Skin of body (tissue), 2 donors: ENCODE data around the gene LRRC3C. TPM values are rescaled to one million over a fixed set of nuclear protein-coding genes. Genes with fewer than 3 reads are reported as not detected.
"Not testable (repeated sequence)": the region's sequence is repeated elsewhere in the genome, so short reads cannot be mapped to it uniquely, and the experiment has no call there.

Experiments
- DNase-seq: peaks from one replicate; lab custom pipeline; 2025; lab: John Stamatoyannopoulos, UW
- total RNA-seq: library from RNA; depleted of rRNA; stranded (reverse); fragments of >200 nt; gene quantifications from one replicate; pipeline ENCODE4 v1.2.3, GENCODE V29; 2014

LRRC3C gene
- total RNA-seq, 1 donor from 2014 or later: not detected

DNA sequence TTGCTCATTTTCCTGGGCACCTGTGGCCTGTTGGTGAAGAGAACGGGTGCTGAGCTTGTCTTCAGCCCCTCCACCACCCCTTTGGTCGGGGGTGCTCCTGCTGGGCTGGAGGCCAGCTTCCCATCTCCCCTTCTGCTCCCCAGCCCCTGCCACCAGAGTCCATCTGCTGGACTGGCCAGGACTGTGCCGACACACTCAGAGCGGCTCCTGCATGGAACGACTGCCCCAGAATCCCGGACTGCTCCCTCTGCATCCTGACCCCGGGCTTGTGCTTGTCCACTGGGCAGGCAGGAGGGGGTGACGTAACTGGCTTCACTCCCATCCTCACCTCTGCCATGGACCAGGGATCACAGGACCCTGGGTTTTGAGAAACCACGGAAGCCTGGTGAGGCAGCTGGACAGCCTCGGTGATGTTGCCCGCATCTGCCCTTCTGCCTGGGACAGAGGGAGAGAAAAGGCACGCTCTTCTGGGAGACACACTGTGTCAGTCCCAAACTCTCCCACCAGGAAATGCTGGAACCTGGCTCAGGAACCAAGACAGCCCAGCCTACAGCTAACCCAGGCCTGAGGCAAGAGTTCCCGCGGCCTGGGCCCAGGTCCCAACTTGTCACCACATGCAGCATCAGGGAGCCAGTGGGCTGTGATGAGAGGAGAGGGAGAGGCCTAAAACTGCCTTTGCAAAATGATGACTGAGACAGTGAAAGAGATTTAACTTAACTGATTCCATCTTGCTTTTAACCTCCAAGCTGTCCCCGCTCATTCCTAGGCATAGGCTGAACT lies 19.2 kb downstream of the LRRC3C start:
- DNase-seq: no peak

DNA sequence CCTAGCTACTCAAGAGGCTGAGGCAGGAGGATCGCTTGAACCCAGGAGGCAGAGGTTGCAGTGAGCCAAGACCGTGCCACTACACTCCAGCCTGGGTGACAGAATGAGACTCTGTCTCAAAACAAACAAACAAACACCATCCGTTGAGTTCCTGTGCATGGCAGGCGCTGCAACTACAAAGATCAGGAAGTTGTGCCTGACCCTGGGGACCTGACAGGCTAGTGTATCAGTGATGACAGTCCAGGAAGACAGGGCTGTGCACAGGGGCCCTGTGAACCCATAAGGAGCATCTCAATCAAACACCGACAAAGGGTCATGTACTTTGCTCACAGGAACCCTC lies 20.9 kb downstream of the LRRC3C start:
- not testable (repeated sequence) for DNase-seq

DNA sequence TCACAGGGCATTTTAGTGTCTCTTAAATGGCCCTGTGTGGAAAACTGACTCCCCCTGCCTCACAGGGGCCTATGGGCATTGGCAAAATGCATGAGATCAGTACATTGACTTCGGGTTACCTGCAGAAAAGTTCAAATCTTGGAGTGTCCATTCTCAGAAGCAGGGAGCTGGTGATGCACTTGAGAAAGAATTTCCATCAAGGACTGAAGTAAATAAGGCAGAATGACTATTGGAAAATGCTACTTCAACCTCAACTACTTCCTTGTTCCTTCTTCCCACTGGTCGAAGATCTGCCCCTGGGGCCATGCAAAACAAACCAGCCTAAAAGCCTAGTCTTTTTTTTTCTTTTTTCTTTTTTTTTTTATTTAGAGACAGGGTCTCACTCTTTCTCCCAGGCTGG lies 21.5 kb downstream of the LRRC3C start:
- DNase-seq: no peak

DNA sequence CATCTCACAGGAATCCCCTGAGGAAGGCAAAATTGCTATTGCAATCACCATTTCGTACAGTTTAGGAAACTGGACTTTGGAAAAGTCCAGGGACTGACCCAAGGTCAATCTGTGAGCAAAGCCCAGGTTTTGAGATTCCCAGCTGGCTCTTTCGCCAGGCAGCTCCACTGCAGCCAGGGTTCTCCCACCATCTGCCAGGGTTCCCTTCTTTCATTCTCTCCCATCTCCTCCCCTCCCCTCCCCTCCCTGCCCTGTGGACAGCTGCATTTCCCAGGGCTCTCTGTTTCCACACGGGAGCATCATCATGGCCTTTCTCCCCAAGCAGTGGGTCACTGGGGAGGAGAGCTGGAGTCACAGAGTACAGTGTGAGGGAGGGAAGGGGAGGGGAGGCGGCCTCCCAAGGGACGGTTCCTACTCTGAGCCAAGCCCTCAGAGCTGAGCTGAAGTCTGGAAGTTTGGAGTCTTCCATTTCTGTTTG lies 23.4 kb downstream of the LRRC3C start:
- no peak for DNase-seq

DNA sequence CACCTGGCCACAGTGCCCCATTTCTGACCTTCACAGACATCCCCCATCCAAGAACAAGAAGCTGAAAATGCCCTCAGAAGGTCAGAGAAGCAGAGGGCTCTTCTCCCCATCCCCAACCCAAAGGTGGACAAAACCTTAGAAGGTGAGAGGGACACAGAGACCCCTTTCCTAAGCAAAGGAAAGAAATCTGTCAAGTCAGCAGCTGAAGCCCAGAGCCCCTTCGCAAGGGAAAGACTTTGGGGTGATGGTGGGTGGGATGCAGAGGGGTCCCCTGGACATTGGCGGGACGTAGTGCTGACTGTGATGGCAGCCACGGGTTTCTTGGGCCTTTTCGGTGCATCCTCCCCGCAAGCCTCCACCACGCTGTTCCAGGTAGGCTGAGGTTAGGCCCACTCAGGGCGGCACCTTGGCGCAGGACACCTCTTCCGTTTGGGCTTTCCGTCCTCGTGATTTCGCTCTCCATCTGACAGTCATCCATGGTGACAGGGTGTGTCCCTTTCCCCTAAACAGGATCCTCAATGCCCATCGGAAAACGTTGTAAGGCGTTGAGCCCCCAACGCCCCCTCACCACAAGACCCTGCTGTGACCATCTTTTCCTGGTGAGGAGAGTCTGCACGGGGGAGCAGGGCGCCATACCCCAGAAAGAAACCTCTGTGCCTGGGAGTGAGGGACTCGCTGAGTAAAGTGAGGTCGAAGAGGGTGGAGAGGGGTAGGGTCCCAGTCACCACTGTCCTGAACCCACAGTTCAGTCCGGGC lies 24.6 kb downstream of the LRRC3C start:
- DNase-seq: no peak

DNA sequence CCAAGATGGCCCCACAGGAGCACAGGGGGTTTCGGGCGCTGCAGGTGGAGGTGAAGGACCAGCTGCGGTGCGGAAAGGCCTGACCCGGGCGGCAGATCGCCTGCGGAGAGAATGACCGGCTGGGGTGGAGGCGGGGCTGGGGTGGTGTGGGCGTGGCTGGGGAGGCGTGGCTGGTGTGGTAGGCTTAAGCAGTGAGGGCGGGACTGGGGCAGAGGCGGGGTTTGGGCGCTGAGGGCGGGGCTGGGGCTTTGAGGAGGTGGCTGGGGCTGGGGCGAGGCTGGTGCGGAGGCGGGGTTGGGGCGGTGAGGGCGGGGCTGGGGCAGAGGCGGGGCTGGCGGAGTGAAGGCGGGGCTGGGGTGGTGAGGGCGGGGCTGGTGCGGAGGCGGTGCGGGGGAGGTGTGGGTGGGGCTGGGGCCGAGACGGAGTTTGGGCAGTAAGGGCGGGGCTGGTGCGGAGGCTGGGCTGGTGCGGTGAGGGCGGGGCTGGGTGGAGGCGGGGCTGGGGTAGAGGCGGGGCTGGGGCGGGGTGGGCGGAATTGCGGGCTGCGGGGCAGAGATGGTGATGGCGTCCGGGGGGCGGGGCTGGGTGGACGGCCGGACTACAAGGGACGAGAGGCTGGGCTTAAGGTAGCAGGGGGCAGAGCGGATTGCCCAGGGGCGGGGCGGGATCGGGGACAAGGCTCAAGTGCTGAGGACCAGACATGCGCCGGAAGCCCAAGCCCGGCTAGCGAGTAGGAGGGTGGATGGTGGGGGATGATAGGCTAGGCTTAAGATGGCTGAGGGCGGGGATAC lies 25.3 kb downstream of the LRRC3C start:
- DNase-seq: peak; percentile 99

DNA sequence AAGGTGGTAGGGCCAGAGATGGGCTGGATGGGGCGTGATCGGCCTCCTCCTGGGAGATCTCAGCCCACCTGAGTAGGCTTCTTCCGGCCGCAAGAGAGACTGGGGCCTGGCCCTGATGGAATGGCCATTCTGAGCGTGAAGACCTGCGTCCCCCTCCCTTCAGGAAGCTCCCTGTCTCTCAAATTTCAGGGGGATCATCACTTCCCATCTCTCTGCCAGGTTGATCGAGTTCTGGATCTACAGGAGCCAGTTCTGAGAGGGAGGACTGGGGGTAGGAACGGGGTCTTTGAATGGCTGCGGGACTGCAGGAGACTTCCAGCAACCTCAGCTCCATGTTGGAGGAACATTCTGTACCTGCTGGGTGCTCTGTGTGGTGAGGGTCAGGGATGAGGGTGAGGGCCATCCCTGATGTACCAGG lies 25.9 kb downstream of the LRRC3C start:
- no peak for DNase-seq

DNA sequence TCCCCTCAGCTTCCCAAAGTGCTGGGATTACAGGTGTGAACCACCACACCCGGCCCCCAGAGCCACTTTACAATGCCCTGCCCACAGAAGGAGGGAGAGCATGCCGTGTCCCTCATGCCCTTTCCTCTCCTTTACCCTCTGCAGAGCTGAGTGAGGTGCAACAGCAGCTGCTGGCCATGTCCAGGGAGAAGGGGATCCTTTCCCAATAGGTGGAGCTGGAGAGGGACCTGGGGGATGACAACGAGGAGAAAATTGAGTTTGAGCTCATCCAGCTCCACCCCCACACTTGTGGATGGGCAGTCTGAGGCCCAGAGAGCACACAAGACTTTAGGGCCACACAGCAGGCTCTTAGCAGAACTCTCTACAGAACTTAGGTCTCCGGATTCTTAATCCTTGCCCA lies 27.3 kb downstream of the LRRC3C start:
- no peak for DNase-seq

DNA sequence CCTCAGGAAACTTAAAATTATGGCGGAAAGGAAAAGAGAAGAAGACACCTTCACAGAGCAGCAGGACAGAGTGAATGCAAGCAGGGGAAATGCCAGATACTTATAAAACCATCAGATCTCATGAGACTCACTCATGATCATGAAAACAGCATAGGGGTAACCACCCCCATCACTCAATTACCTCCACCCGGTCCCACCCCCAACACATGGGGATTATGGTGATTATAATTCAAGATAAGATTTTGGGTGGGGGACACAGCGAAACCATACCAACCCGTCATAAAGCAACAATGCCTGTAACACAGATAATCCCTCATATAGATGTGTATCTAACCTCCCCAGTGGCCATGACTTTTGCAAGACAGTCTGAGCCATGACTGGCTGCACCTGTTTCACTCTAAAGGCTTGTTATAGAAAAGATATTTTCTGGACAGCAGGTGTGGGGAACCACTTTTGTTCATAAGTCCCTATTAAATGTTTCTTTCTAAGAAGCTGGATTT lies 28.2 kb downstream of the LRRC3C start:
- no peak for DNase-seq

DNA sequence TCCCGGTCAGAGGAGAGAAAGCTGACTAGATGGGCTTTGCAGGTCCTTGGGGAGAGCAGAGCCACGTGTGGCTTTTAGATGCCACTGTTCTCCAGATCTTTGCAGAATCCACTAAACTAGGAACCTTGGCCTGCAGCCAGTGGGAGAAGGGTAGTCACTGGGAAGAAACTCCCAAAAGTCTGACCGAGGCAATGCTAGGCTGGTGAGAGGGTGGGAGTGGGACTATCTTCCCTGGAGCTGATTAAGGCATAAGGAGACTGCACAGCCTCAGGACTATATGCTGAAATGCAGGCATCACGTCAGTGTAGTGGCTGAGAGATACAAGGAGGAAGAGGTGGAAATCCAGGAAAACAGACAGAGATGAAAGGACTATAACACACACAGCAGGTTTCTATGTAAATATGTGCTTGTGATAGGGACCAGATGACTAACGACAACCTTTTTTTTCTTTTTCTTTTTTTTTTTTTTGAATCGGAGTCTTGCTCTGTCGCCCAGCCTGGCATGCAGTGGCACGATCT lies 33.1 kb downstream of the LRRC3C start:
- no peak for DNase-seq

DNA sequence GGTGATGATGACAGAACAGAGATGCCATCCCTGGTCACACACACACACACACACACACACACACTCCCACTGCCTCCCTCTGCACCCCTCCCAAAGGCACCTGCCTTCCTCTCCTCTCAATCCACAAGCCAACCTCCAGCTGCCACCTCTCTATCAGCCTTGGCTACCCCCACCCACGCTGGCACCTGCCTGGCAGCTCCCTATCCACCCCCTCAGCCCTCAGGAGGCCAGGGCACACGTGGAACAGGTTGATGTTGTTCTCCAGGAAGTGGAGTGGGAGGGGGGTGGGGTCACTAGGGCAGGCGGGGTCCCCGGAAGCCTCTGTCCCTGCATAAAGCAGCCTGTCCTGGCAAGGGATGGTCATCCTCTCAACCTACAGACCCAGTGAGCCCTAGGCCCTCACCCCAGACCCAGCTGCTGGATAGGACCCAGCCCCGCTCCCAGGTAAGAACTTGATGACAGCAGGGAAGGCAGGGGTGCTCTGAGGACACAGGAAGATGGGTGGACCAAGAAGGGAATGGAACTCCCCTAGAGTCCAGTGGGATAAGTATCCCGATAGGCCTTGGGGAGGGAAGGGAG lies 35.2 kb downstream of the LRRC3C start, which contains the start of gene GSDMA:
GSDMA (plus strand) TSS at position 363 of the 579 bp plus-strand sequence. CDS start 2,684 bp downstream, outside the sequence.
- no peak for DNase-seq

DNA sequence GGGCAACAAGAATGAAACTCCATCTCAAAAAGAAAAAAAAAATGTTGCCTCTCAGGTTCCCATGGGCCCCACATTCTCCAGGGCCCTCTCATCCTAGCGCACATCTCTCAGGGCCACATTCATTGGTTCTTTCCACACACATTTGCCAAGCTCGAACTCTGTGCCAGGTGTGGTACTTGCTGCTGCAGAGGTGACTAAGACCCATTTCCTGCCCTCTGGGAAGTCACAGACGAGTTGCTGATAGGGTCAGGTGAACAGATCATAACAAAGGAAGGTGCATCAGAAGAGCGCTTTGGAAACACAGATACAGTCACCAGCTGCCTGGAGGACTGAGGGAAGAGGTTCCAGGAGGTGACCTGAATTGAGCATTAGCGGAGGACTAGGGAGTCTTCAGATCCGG lies 36.3 kb downstream of the LRRC3C start:
- DNase-seq: no peak

DNA sequence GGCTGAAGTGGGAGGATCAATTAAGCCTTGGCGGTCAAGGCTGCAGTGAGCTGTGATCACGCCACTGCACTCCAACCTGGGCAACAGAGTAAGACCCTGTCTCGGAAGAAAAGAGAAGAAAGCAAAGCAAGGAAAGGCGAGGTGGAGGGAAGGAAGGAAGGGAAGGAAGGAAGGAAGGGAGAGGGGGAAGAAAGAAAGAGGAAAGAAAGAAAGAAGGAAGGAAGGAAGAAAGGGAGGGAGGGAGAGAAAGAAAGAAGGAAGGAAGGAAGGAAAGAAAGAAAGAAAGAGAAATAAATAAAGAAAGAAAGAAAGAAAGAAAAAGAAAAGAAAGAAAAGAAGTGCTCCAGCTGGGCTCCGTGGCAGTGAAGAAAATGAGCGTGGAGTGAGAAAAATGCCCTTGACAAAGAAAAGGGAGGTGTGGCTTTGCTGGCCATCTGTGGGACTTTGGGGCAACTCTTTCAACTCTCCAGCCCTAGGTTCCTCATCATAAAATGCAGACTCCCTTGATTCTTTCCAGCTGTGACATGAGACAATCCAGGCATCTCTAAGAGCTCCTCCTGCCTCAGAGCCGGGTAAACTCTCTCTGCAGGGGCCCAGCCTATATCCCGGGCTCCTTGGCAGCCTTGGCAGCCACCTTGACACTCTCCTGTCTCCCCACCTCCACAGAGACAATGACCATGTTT lies 37.6 kb downstream of the LRRC3C start:
- DNase-seq: no peak

DNA sequence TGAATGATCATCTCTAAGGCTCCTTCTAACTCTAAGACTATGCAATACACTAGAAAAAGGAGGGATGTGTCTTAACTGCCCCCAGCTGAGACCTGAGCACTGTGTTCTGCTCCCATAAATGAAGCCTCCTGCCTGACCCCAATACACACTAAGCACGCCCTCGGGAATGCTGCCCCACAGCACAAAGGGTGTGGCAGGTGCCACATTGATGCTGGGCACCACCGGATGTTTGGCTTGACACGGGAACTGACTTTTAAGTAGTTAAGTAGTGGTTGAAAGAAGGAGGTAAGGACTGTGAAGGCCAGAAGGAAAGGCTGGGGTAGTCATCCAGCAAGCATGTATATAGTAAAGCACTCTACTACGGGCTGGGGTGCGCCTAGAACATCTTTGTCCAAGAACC lies 39.2 kb downstream of the LRRC3C start:
- DNase-seq: no peak

DNA sequence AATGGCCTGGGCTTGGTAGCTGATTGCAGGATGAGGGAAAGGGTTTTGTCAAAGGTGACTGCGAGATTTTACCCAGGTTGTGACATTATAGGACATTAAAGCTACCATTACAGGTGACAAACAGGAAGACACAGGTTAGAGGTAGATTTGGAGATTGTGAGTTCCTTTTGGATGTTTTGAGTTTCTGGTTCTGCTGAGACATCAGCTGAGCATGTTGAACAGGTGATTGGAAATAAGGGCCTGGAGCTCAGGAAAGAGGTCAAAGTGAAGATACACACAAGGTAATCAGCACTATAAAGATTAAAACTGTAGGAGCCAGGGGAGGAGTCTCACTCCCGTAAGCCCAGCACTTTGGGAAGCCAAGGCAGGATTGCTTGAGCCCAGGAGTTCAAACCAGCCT lies 41.2 kb downstream of the LRRC3C start:
- DNase-seq: no peak

DNA sequence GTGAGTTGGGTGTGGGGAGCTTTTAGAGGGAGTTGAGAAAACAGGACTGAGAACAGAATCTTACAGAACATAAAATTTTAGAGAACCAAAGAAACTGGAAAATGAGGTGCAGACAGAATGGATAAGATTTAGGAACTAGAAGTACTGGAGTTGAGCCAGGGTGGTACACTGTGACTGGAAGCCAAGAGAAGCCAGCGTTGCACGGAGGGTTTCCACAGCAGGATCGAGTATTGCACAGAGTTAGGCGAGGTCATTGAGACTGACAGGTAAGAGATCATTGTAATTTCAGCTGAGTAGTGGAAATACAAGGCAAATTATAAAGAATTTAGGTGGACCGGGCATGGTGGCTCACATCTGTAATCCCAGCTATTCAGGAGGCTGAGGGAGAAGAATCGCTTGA lies 41.8 kb downstream of the LRRC3C start:
- no peak for DNase-seq

DNA sequence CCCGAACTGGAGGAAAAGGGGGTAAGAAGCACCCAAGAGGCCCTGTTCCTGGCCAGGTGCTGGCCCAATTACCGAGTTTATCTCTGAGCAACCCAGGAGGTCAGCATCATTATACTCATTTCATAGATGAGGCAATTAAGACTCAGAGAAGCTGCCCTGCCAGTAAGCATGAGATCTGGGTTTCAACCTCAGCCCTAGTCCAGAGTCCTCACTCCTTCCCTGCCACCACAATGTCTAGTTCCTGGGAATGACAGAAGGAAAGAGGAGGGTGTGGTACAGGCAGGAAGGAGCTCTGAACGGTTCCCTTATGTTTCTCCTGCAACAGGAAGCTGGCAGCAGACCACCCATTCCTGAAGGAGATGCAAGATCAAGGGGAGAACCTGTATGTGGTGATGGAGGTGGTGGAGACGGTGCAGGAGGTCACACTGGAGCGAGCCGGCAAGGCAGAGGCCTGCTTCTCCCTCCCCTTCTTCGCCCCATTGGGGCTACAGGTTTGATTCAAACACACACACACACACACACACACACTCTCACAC lies 42.7 kb downstream of the LRRC3C start:
- no peak for DNase-seq

DNA sequence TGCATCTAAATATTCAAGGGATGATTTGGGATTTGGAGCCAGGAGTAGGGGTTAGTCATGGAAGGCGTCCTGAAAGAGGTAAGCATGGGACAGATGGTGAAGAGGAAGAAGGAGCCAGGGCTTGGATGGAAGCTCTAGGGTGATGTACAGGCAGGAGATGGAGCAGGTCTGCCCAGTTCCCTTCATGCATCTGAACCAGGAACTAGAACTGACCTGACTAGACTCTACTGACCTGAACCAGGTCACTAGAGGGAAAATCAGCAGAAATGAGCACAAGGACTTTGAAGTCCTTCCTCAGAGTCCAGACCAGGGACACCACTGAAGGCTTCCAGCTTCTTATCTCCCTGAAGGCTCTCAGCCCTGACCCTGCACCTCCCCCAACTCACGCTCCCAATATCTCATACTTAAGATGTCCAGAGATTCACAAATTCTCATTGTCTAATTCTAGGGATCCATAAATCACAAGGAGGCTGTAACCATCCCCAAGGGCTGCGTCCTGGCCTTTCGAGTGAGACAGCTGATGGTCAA lies 43.6 kb downstream of the LRRC3C start:
- DNase-seq: no peak

DNA sequence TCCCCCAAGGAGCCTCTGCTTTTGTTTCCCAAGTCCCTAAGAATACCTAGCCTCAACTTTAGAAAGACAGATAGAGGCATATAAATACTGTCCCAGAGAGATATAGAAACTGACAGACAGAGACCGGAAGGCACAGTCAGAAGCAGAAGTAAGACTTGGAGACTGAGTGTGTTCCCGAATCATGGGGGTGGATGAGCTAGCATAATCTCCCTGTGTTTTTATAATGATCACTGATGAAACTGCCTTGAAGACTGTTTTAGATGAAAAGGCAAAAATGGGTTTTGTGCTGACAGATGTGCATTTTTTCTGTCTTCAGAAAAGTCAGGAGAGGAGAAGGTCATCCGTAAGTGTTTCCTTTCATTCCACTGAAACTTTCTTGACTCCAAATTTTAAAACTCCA lies 44.7 kb downstream of the LRRC3C start:
- DNase-seq: no peak

DNA sequence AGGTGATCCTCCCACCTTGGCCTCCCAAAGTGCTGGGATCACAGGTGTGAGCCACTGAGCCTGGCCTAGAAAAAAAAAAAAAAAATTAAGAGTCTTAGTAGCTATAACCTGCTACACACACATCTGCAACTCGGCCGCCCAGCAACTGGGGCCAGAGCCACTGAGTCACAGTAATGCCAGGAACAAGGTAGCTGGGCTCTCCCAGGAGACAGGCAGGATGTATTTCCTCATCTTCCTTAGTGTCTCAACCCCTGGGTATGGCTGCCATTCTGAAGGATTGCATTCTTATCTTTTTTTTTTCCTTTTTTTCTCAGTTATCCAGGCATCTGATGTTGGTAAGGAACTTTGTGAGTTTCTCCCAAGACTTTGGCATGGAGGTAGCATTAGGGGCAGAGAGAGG lies 46.0 kb downstream of the LRRC3C start:
- DNase-seq: no peak
